Epidermal melanocyte (primary cell): ENCODE data around the gene MOGAT1.
"Not testable (repeated sequence)": the region's sequence is repeated elsewhere in the genome, so short reads cannot be mapped to it uniquely, and the experiment has no call there.

Experiments
- DNase-seq: peaks from one replicate; pipeline ENCODE4 v3.0.0; 2011; ENCODE audit warnings: low spot score; ENCODE audit not compliant: insufficient read length

Gene MOGAT1

DNA sequence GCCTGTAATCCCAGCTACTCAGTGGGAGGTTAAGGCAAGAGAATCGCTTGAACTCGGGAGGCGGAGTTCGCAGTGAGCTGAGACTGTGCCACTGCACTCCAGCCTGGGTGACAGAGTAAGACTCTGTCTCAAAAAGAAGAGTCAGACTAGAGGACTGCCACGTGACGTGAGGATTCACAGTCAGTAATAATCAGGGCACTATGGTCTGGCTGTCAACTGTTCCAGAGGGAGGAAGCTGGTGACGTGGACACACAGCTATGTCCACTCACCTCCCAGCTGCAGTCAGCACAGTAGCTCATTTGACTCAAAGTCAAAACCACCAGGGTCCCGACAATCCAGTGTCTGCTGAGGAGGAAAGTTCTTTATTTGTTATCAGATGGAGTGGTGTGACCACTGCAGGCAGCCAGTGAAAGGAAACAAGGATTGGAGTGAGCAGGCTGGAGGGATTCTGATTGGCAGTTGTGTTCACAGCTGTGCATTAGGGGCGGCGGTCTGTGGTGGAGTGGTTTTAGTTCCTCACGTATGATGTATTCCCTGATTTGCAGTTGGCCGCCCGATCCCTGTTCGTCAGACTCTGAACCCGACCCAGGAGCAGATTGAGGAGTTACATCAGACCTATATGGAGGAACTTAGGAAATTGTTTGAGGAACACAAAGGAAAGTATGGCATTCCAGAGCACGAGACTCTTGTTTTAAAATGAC is 37.9 kb downstream of the MOGAT1 start:
- DNase-seq: peak; percentile 76

DNA sequence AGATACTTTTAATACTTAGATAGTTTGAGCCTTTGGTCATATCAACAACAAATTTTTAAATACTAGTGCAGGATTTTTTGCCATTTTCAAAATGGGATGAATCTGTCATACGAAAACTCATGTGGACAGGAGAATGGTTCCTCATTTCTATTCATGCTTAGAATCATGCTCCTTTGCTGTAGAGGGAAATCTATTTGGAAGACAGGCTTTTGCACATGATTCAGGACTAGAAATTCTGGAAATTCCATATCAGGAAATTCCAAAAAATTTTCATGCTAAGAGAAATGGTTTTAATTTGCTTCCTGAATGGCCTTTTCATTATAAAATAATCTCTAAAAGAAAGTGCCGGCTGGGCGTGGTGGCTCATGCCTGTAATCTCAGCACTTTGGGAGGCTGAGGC is 39.3 kb downstream of the MOGAT1 start:
- DNase-seq: no peak

DNA sequence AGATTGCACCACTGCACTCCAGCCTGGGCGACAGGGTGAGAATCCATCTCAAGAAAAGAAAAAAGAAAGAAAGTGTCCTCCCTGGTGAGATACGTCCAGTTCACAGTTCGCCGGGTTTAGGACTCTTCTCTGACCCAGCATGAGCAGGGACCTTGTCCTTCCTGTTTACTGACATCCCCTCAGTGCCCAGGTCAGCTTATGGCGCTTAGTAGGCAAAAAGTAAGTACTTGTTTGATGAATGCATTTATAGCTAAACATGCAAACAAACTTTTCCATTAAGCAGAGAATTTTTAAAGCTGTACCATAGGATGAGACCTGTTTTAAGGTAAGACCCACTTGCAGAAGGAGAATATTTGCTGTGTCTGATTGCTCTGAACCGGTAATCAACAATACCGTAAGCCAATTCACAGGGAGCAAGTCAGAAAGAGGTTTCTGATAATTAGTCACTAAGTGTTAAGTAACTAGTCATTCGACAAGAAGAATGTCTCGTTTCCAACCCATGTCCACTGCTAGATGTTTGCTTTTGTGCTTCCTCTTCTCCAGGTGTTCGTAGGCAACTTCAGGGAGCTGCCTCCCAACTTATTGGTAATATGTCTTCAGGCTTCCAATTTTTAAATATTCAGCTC is 40.0 kb downstream of the MOGAT1 start:
- DNase-seq: no peak

DNA sequence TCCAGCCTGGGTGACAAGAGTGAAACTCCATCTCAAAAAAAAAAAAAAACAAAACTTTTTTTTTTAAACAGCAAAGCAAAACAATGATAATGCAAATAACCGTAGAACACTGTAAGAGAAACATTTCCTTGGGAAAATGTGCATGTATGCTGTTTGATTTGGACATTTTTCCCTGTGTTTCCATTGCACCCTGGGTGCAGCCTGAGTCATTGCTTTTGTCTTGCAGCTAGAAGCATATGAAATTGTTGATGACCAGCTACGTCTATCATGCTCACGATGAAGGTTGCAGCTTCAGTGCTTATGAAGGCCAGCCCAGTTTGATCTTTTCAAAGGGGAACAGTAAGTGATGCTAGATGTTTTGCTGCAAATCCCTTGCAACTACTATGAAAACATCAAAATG is 41.5 kb downstream of the MOGAT1 start:
- DNase-seq: no peak

DNA sequence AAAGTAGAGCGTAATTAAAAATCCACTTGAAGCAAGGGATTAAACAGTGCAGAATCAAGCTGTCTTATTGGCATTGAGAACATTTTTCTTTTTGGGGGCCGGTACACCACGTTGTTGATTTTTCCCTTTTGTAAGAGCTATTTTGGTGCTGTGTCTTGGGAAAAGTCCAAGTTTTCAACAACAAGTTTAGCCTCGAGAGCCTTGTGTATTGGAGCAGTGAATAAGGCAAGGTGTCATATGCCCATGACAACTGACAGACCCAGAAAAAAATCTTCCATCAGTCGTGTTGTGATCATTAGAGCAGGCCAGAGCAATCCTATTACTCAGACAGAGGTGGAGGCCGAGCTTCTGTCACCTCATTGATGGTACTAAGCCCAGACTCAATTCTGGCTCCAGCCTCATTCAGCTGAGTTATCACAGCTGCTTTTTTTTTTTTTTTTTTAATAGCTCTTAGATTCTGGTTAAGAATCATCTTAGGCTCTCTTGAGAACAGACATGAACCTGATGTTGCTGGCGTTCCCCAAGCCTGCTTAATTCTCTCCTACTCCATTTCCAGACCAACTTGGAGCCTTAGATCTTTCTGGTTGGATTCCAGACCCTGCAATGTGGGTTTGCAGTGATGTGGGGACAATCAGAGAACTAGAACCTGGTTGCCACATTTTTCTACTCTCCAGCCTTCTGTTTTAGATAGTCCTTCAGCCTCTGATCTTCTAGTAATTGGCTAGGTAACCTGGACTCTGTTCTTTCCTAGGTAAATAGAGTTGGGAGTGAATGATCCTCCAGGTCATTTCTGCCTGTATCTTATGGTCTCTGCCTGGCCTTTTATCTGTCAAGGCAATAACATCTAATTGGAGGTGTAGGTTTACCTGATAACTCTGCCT is 43.1 kb downstream of the MOGAT1 start:
- no peak for DNase-seq

DNA sequence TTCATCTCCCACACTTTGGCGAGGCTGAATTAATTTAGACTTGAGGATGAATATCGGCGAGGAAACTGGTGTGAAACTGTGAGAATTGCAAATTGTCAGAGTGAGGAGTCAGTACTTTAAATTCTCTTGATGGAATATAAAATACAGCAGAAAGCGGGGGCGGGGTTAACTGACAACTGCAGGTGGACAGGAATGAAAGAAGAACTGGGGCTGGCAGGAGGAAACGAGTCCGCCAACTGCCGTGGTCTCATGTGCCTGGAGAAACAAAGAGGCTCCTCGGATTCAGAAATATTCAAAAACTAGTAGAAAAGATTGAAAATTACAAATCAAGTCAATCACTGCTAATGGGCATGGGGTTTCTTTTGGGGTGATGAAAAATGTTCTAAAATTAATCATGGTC is 44.3 kb downstream of the MOGAT1 start:
- DNase-seq: no peak

DNA sequence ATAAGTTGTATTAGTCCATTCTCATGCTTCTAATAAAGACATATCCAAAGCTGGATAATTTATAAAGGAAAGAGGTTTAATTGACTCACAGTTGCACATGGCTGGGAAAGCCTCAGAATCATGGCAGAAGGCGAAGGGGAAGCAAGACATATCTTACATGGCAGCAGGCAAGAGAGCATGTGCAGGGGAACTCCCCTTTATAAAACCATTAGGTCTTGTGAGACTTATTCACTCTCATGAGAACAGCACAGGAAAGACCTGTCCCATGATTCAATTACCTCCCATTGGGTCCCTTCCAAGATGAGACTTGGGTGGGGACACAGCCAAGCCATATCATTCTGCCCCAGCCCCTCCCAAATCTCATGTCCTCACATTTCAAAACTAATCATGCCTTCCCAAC is 48.3 kb downstream of the MOGAT1 start:
- not testable (repeated sequence) for DNase-seq

DNA sequence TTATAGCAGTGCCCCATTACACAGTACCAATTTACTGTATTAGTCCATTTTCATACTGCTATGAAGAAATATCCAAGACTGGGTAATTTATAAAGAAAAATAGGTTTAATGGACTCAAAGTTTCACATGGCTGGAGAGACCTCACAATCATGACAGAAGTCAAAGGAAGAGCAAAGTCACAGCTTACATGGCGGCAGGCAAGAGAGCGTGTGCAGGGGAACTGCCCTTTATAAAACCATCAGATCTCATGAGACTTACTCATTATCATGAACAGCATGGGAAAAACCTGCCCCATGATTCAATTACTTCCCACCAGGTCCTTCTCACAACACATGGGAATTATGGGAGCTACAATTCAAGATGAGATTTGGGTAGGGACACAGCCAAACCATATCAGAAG is 50.1 kb downstream of the MOGAT1 start:
- not testable (repeated sequence) for DNase-seq

DNA sequence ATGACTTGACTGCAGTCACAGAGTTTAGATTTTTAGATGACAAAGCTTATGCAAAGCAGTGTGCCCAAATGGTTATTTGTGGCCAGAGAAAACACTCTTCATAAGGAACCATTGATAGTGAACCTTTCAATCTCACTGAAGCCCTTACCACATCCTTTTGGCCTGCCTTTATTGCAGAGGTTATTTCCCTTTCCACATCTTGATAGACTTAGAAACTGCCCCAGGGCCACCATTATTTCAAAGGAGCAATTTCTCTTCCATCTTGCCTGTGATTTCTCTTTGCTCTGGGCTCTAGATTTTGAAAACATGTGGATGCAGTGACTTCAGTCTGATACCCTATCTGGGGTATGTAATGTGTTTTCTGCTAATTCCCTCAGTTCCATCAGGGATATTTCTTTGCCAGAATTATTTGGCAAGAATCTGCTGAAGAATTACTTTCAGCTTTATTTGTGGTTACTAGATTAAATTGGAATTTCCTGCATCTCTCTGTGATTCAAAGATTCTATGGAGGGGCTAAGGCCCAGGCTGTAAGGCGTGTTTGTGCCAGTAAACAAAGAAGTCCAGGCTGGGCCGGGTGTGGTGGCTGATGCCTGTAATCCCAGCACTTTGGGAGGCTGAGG is 51.0 kb downstream of the MOGAT1 start:
- DNase-seq: peak; percentile 33

DNA sequence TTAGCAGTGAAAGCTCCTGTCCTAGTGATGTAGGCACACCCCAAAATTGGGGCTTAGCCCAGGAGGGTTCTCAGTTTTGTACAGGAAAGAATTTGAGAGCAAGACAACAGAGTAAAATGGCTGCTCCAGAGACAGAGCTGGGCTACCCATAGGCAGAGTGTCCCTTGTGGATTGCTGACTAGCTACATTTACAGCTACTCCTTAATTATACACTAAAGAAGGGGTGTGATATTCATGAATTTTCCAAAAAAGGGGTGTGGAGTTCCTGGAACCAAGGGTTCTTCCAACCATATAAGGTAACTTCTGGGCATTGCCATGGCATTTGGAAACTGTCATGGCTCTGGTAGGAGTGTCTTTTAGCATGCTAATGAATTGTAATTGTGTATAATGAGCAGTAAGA is 52.8 kb downstream of the MOGAT1 start:
- DNase-seq: no peak

DNA sequence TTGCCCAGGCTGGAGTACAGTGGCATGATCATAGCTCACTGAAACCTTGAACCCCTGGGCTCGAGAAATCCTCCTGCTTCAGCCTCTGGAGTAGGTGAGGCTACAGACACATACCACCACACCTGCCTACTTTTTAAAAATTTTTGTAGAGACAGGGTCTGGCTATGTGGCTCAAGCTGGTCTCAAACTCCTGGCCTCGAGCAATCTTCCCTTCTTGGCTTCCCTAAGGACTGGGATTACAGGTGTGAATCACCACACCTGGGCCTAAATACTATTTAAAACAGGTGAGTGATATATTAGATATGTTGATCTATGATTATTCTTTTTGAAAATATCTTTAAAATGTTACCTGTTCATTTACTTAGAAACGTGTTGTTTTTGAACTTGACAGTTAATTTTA is 57.2 kb downstream of the MOGAT1 start:
- no peak for DNase-seq

DNA sequence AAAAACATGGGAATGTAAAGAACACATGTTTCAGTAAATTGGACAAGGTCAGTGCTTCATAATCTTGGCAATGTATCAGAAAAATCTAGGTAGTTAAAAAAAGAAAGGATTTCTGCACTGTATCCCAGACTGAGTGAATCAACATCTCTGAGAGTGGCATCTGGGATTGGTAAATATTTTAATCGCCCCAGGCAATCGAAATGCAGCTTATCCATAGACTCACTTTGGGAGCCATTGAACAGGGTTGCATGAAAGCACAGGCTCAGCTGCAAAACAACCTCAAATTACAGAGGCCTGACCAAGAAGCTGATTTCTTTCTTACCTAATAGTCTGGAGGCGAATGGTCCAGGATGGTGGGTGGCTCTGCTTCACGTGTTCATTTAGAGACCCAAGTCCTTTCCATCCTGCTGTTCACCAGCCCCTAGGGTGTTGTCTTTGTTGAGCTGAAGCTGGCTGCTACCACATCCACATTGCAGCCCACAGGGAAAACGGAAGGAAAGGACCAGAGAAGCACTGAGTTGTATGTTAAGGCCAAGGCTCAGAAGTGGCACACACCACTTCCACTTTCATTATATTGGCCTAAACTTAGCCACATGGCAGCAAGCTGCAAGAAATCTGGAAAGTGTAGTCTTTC is 59.0 kb downstream of the MOGAT1 start:
- DNase-seq: no peak

DNA sequence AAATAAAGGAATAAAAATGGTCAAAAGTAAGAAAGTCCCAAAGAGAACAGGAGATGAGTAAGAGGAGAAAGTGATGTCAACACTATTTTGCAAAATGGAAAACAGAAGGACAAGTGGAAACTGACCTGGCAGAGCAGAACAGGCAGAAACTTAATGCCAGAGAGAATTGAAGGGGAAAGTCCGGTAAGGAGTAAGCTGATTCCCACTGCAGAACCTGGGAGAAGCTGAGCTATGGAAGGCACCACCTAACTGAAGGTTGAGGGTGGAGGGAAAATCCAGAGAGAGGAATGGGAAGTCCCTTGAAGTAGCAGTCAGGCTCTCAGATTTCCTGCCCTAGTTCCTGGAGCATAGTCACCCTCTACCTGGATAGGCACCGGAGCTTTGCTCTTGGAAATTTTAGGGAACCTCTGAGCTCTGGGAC is 59.8 kb downstream of the MOGAT1 start:
- no peak for DNase-seq

DNA sequence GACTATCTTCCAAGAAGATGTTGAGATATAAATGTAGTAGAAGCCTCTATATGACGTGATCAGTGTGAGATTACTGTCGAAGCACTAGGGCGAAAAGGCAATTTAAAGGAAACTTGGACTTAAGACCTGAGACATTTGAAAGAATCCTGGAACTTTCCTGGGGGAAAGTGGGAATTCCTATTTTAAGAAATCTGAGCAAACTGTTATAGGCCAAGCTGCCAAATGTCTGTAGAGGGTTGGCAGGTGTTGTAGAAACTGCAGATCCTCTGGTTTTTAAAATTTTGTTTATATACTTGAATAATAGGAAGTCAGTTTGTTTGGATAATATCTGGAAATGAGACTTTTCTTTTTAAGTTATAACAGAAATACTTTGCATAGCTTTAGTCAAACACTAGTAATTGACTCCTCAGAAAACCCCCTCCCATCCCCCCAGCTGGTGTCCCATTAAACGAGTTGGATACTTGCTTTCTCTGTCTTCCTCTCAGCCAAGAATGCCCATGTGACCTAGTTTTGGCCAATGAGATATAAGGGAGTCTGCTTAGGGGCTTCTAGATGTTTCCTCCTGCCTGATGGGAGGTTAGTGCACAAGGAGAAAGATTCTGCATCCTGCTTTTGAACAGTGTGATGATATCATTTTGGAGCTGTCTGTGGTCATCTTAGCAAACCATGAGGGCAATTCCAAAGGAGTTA is 61.2 kb downstream of the MOGAT1 start:
- no peak for DNase-seq

DNA sequence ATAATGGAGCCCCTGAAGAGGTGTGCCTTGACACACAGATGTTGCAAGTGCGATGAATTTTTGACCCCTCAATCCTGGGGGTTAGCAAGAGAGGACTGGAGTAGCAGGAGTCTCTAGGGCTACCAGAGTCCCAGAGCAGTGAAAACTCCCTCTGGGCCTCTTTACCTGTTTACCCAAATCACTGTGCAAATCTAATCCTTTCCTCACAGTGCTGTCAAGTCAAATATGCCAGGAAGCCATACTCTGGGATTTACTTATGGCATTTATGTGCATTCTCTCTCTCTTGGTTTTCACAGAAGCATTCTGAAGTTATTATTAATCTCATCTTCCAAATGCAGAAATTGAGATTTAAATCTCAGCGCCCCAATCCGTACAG is 62.0 kb downstream of the MOGAT1 start:
- no peak for DNase-seq

DNA sequence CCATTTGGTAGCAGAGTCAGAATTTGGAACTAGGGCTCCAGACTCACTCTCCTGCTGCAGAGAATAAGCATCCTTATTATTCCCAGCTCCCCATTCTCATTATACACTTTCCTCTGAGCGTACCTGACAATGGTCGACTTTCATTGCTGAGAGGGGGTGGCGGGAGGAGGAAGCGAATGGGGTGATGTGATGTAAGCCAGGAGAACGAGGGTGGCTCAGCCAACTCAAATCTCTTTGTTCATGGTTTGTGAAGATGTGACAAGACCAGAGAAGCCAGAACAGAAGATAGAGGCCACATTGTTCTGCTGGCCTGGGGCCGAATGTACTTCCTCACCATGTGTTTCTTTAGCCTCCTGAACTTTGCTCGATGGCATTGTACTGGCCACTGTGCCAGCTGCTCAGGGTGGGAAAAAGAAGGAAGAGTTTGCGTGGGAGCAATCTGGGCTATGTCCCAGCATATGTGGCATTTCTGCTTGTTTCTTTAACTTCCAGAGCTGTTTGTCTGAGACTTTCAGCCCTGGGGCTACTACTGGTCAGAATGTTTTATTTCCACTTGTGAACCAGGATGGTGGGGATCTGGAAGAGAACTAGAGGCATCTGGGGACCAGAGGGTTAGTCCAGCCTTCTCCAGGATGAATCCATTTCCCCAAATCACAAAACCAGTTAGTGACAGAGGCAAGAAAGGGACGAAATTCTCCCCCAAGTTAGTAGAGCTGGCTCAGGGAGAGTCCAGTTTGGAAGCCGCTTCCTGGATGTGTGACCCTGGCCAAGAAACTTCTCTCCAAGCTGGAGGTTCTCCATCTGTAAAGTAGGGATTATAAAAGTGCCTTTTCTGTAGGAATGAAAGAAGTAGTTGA is 62.6 kb downstream of the MOGAT1 start:
- peak; percentile 77 for DNase-seq

DNA sequence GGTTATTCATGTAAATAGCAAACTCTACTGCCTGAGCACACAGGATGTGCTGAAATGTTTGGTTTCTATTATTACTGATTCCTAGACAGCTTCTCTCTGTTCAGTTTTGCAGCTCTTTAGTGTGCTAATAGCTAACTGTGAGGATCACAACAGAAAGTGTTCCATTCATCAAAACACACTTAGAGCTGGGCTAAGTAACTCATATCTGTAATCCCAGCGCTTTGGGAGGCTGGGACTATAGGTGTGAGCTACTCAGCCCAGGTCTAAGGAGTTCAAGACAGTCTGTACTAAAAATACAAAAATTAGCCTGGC is 63.2 kb downstream of the MOGAT1 start:
- DNase-seq: no peak

DNA sequence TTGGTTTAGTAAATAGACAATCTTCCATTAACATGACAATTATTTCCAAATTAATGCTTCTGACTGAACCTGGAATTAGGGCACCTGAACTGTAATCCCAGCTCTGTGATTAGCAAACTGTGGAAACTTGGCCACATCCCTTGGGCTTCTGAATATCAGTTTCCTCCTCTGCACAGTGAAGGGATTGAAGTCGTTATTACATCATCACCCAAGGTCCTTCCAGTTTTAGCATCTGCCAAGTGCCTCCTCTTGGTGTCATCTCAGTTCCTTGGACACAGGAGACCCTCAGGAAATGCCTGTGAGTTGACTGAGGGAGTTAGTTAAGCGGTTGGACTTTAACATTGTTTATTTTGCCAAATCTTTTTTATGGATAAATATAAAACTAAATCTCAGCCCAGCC is 64.8 kb downstream of the MOGAT1 start:
- no peak for DNase-seq

DNA sequence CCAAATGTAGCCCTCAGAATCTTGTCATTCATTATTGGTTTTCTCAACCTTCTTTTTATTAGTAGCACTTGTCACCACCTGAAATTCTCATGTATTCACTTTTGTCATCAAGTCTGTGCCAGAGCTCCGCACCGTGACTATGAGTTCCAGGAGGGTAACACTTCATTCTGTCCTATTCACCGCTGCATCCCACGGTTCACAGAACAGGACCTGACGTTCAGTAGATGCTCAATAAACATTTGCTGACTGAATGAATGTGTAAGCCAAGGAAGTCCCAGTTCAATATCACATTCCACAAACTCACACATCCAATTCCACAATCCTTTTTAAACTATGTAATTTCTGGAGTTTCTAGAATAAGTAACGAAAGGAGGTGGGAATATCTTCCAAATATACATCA is 65.5 kb downstream of the MOGAT1 start:
- no peak for DNase-seq

DNA sequence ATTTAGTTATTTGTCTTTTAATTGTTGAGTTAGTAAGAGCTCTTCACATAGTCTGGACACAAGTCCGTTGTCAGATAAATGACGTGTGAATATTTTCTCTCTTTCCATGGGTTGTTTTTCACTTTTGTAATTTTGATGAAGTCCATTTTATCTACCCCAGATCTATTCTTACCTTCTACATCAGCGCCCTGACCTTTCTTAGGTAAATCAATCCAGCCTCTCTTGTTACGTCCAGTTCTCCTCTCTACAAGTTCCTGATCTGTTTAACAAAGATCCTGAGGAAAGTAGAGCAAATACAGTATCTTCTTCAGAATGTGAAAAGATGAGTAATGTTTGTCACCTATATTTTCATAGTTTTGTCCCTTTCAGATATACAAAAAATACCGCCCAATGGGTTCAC is 66.9 kb downstream of the MOGAT1 start:
- no peak for DNase-seq
